ENCODE results near the gene EMID1.

Gene EMID1

DNA sequence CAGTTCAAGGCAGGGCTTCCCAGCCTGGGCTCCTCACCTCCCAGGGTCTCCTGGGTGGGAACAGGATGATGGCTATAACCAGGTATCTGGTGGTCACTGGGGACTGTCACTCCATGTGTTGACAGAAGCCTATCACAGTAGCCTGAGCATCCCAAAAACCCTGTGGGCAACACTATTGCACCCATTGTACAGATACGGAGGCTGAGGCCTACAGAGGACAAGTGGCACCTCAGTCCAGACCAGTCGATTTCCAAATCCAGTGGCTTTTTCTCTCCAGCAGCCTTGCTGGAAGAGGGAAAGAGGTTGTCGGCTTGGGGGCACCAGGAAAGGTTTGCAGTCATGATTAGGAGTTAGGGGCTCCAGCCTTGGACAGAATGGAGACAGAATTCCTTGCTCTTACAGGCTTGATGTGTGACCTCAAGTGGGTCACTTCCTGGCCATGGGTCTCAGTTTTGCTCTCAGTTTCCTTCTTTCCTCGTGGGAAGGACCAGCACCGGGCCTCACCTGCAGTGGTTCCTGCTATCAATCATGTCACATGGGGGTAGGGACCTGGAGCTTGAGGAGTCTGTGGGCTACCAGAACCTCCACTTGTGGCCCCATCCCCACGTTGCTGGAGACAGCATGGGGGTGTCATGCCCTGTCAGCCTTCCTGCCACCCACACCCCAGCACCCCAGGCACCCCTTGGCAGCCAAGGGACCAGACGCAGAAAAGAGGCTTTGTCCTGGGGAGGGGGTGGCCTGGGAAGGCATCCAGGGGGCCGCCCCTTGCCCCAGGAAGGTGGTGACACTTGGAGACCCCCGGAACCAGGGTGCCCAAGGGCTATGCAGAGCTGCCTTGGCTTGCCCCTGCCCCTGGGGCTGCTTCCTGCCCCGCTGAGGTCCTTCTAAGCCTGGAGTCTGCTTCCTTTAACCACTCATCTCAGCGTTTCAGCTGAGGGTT lies 2.1 kb downstream of the EMID1 start:
- no peak for TF ChIP-seq EZH2phosphoT487 (IDR thresholded peaks at IDR 0.05; ENCODE audit: borderline replicate concordance)
- TF ChIP-seq, protein P1, sequence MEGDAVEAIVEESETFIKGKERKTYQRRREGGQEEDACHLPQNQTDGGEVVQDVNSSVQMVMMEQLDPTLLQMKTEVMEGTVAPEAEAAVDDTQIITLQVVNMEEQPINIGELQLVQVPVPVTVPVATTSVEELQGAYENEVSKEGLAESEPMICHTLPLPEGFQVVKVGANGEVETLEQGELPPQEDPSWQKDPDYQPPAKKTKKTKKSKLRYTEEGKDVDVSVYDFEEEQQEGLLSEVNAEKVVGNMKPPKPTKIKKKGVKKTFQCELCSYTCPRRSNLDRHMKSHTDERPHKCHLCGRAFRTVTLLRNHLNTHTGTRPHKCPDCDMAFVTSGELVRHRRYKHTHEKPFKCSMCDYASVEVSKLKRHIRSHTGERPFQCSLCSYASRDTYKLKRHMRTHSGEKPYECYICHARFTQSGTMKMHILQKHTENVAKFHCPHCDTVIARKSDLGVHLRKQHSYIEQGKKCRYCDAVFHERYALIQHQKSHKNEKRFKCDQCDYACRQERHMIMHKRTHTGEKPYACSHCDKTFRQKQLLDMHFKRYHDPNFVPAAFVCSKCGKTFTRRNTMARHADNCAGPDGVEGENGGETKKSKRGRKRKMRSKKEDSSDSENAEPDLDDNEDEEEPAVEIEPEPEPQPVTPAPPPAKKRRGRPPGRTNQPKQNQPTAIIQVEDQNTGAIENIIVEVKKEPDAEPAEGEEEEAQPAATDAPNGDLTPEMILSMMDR (conservative IDR thresholded peaks at IDR 0.05; ENCODE audit: low read length), result no peak
- peak overlapping the region; percentile 92 for H3K4me2 ChIP-seq (ENCODE audit: low read depth, low read length, poor library complexity, severe bottlenecking)
- H2AFZ ChIP-seq (ENCODE audit: low read length), result no peak overlapping the region
- H3K36me3 ChIP-seq (ENCODE audit: insufficient read depth, low read length), result peaks cover 9% of the 10 kb centered on the region; the same call in 1 of the 2 replicates
- no peaks in the 10 kb centered on the region for H3K9me2 ChIP-seq (replicated peaks; ENCODE audit: low read depth, low read length)
- H3K27me3 ChIP-seq (ENCODE audit: insufficient read depth, low read length, poor library complexity, severe bottlenecking), result peaks cover 6% of the 10 kb centered on the region
- peak overlapping the region; percentile 91 for H3K4me3 ChIP-seq (ENCODE audit: low read length, poor library complexity, severe bottlenecking)
- H3K9me3 ChIP-seq (ENCODE audit: insufficient read depth, low read depth, low read length), result no peaks in the 10 kb centered on the region
- H4K20me1 ChIP-seq (ENCODE audit: insufficient read depth, low read length, poor library complexity, severe bottlenecking), result peaks cover 37% of the 10 kb centered on the region
- peaks cover 25% of the 10 kb centered on the region for H3F3A ChIP-seq (ENCODE audit: low read depth)
- peaks cover 83% of the 10 kb centered on the region for H3K79me2 ChIP-seq (ENCODE audit: insufficient read depth, low read length)
- H3K9ac ChIP-seq (ENCODE audit: low read depth, low read length, poor library complexity, severe bottlenecking), result peak overlapping the region; percentile 100
- peaks cover 71% of the 10 kb centered on the region for H3K4me1 ChIP-seq (ENCODE audit: insufficient read depth, low read length, poor library complexity, severe bottlenecking)

GRCh38 chr22:29208502-29208862 lies 2.8 kb downstream of the EMID1 start:
- Histone ChIP-seq H3K9me3 (ENCODE audit: insufficient read depth, low read depth, low read length) (no peaks in the 10 kb centered on the region), H3K4me2 (ENCODE audit: low read depth, low read length, poor library complexity, severe bottlenecking) (peak overlapping the region; percentile 92), H3K9me2 (replicated peaks; ENCODE audit: low read depth, low read length) (no peaks in the 10 kb centered on the region), H3K4me1 (ENCODE audit: insufficient read depth, low read length, poor library complexity, severe bottlenecking) (peaks cover 71% of the 10 kb centered on the region), H3K9ac (ENCODE audit: low read depth, low read length, poor library complexity, severe bottlenecking) (peak overlapping the region; percentile 100), H3K27me3 (ENCODE audit: insufficient read depth, low read length, poor library complexity, severe bottlenecking) (peaks cover 6% of the 10 kb centered on the region), H3K36me3 (ENCODE audit: insufficient read depth, low read length) (peaks cover 14% of the 10 kb centered on the region; the same call in 1 of the 2 replicates), H3F3A (ENCODE audit: low read depth) (peaks cover 20% of the 10 kb centered on the region), H2AFZ (ENCODE audit: low read length) (no peak overlapping the region), H3K4me3 (ENCODE audit: low read length, poor library complexity, severe bottlenecking) (peak overlapping the region; percentile 91), H4K20me1 (ENCODE audit: insufficient read depth, low read length, poor library complexity, severe bottlenecking) (peaks cover 44% of the 10 kb centered on the region), H3K79me2 (ENCODE audit: insufficient read depth, low read length) (peaks cover 89% of the 10 kb centered on the region)
- no peak for TF ChIP-seq EZH2phosphoT487 (IDR thresholded peaks at IDR 0.05; ENCODE audit: borderline replicate concordance)
- TF ChIP-seq, protein P1 (conservative IDR thresholded peaks at IDR 0.05; ENCODE audit: low read length), result peak; percentile 54

DNA sequence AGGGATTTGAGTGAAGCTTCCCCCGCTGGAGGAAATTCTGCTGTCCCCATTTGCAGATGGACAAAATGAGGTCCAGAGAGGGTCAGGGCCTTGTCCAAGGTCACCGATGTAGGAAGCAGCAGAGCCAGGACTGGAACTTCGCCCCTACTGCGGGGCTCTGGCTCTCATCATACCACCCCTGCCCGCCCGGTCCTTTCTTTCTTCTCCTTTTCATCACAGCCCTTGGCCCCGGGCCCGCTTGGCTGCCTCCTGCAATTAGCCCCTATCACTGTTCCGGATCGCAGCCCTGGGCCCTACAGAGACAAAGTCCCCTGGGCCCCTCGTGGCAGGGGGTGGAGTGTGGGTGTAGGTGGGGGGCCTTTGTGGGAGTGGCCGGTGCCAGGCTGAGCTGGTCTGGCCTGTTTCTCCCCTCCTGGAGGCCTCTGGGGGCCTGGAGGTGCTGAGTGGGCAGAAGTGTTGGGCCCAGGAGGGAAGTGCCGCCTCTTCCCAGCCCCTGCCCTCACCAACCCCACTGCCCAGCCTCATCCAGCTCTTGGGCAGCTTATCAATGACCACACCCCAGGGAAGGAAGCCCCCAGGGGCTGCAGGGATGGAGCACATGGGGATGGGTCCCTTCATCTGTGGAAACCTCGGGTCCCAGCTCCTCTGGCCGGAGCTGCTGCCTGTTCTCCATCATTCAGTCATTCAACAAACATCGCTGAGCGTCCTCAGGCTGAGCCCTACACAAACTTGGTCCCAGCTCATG lies 3.4 kb downstream of the EMID1 start:
- Histone ChIP-seq H3K4me2 (ENCODE audit: low read depth, low read length, poor library complexity, severe bottlenecking) (peak overlapping the region; percentile 92), H3F3A (ENCODE audit: low read depth) (peaks cover 14% of the 10 kb centered on the region), H2AFZ (ENCODE audit: low read length) (no peak overlapping the region), H3K9me3 (ENCODE audit: insufficient read depth, low read depth, low read length) (no peaks in the 10 kb centered on the region), H3K9me2 (replicated peaks; ENCODE audit: low read depth, low read length) (no peaks in the 10 kb centered on the region), H3K36me3 (ENCODE audit: insufficient read depth, low read length) (peaks cover 17% of the 10 kb centered on the region; the same call in 1 of the 2 replicates), H3K4me1 (ENCODE audit: insufficient read depth, low read length, poor library complexity, severe bottlenecking) (peaks cover 70% of the 10 kb centered on the region), H3K4me3 (ENCODE audit: low read length, poor library complexity, severe bottlenecking) (peak overlapping the region; percentile 91), H3K27me3 (ENCODE audit: insufficient read depth, low read length, poor library complexity, severe bottlenecking) (peaks cover 6% of the 10 kb centered on the region), H4K20me1 (ENCODE audit: insufficient read depth, low read length, poor library complexity, severe bottlenecking) (peaks cover 49% of the 10 kb centered on the region), H3K79me2 (ENCODE audit: insufficient read depth, low read length) (peaks cover 95% of the 10 kb centered on the region), H3K9ac (ENCODE audit: low read depth, low read length, poor library complexity, severe bottlenecking) (peak overlapping the region; percentile 100)
- TF ChIP-seq, protein P1 (conservative IDR thresholded peaks at IDR 0.05; ENCODE audit: low read length), result 0 out of 2 replicates have a peak, but pooled peaks have one; percentile 39
- TF ChIP-seq EZH2phosphoT487 (IDR thresholded peaks at IDR 0.05; ENCODE audit: borderline replicate concordance), result no peak

Data from Loucy (cell line).